GM23338 (cell line): ENCODE results near the gene MARCHF9.

Experiments
- CREB1 ChIP-seq: fragments of 250-450 bp; sonication (Bioruptor Pico); IDR thresholded peaks from 2 replicates; pipeline ENCODE4 v1.5.0; 2020; ENCODE audit warnings: low read depth, mild to moderate bottlenecking, moderate library complexity
- ETS1 ChIP-seq: IDR thresholded peaks from 2 replicates; pipeline ENCODE4 v1.6.1; 2016; ENCODE audit warnings: antibody characterized with exemption
- EZH2 ChIP-seq: fragments of 200-600 bp; sonication (generic); IDR thresholded peaks from one replicate; pipeline ENCODE4 v1.8.0; 2017; ENCODE audit warnings: antibody characterized with exemption, mild to moderate bottlenecking, low read depth; ENCODE audit not compliant: unreplicated experiment
- EZH2phosphoT487 ChIP-seq: fragments of 200-600 bp; sonication (generic); IDR thresholded peaks from one replicate; pipeline ENCODE4 v1.8.1; 2018; ENCODE audit warnings: antibody characterized with exemption; ENCODE audit not compliant: unreplicated experiment
- JUNB ChIP-seq: IDR thresholded peaks from one replicate; pipeline ENCODE4 v1.6.1; 2016; ENCODE audit warnings: antibody characterized with exemption; ENCODE audit not compliant: unreplicated experiment
- POLR2AphosphoS5 ChIP-seq: IDR thresholded peaks from 2 replicates; pipeline ENCODE4 v1.6.1; 2016; ENCODE audit warnings: antibody characterized with exemption, low read depth
- ZNF114 ChIP-seq: fragments of 250-450 bp; sonication (Bioruptor Pico); IDR thresholded peaks from 2 replicates; pipeline ENCODE4 v1.5.0; 2020; ENCODE audit warnings: mild to moderate bottlenecking, moderate library complexity
- TF ChIP-seq, protein P1 (sequence below), 2 experiments: fragments of 200-600 bp in 1 of 2; sonication (generic) in 1 of 2; conservative IDR thresholded peaks; 2 replicates each; pipeline versions ENCODE4 v1.5.1 to v1.6.1; 2016 to 2017; ENCODE audit warnings: antibody characterized with exemption in 2 of 2, low read depth in 2 of 2, mild to moderate bottlenecking in 2 of 2, moderate library complexity in 1 of 2
- TF ChIP-seq, protein P2 (sequence below): IDR thresholded peaks from one replicate; pipeline ENCODE4 v1.6.1; 2018; ENCODE audit warnings: antibody characterized with exemption; ENCODE audit not compliant: unreplicated experiment
- TF ChIP-seq, protein P3 (sequence below): fragments of 250-450 bp; sonication (Bioruptor Pico); IDR thresholded peaks from 2 replicates; pipeline ENCODE4 v1.5.0; 2020; ENCODE audit warnings: mild to moderate bottlenecking, moderate library complexity

- TF ChIP-seq, protein P1, sequence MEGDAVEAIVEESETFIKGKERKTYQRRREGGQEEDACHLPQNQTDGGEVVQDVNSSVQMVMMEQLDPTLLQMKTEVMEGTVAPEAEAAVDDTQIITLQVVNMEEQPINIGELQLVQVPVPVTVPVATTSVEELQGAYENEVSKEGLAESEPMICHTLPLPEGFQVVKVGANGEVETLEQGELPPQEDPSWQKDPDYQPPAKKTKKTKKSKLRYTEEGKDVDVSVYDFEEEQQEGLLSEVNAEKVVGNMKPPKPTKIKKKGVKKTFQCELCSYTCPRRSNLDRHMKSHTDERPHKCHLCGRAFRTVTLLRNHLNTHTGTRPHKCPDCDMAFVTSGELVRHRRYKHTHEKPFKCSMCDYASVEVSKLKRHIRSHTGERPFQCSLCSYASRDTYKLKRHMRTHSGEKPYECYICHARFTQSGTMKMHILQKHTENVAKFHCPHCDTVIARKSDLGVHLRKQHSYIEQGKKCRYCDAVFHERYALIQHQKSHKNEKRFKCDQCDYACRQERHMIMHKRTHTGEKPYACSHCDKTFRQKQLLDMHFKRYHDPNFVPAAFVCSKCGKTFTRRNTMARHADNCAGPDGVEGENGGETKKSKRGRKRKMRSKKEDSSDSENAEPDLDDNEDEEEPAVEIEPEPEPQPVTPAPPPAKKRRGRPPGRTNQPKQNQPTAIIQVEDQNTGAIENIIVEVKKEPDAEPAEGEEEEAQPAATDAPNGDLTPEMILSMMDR (conservative IDR thresholded peaks at IDR 0.05; ENCODE audit: low read depth in 2 of 2), result no peak
- TF ChIP-seq EZH2 (no peak), POLR2AphosphoS5 (no peak), ETS1 (no peak), JUNB (no peak), ZNF114 (CRISPR knock-in tag) (no peak), EZH2phosphoT487 (no peak), CREB1 (CRISPR knock-in tag) (no peak)
- TF ChIP-seq, protein P2, sequence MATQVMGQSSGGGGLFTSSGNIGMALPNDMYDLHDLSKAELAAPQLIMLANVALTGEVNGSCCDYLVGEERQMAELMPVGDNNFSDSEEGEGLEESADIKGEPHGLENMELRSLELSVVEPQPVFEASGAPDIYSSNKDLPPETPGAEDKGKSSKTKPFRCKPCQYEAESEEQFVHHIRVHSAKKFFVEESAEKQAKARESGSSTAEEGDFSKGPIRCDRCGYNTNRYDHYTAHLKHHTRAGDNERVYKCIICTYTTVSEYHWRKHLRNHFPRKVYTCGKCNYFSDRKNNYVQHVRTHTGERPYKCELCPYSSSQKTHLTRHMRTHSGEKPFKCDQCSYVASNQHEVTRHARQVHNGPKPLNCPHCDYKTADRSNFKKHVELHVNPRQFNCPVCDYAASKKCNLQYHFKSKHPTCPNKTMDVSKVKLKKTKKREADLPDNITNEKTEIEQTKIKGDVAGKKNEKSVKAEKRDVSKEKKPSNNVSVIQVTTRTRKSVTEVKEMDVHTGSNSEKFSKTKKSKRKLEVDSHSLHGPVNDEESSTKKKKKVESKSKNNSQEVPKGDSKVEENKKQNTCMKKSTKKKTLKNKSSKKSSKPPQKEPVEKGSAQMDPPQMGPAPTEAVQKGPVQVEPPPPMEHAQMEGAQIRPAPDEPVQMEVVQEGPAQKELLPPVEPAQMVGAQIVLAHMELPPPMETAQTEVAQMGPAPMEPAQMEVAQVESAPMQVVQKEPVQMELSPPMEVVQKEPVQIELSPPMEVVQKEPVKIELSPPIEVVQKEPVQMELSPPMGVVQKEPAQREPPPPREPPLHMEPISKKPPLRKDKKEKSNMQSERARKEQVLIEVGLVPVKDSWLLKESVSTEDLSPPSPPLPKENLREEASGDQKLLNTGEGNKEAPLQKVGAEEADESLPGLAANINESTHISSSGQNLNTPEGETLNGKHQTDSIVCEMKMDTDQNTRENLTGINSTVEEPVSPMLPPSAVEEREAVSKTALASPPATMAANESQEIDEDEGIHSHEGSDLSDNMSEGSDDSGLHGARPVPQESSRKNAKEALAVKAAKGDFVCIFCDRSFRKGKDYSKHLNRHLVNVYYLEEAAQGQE, result no peak
- TF ChIP-seq, protein P3, sequence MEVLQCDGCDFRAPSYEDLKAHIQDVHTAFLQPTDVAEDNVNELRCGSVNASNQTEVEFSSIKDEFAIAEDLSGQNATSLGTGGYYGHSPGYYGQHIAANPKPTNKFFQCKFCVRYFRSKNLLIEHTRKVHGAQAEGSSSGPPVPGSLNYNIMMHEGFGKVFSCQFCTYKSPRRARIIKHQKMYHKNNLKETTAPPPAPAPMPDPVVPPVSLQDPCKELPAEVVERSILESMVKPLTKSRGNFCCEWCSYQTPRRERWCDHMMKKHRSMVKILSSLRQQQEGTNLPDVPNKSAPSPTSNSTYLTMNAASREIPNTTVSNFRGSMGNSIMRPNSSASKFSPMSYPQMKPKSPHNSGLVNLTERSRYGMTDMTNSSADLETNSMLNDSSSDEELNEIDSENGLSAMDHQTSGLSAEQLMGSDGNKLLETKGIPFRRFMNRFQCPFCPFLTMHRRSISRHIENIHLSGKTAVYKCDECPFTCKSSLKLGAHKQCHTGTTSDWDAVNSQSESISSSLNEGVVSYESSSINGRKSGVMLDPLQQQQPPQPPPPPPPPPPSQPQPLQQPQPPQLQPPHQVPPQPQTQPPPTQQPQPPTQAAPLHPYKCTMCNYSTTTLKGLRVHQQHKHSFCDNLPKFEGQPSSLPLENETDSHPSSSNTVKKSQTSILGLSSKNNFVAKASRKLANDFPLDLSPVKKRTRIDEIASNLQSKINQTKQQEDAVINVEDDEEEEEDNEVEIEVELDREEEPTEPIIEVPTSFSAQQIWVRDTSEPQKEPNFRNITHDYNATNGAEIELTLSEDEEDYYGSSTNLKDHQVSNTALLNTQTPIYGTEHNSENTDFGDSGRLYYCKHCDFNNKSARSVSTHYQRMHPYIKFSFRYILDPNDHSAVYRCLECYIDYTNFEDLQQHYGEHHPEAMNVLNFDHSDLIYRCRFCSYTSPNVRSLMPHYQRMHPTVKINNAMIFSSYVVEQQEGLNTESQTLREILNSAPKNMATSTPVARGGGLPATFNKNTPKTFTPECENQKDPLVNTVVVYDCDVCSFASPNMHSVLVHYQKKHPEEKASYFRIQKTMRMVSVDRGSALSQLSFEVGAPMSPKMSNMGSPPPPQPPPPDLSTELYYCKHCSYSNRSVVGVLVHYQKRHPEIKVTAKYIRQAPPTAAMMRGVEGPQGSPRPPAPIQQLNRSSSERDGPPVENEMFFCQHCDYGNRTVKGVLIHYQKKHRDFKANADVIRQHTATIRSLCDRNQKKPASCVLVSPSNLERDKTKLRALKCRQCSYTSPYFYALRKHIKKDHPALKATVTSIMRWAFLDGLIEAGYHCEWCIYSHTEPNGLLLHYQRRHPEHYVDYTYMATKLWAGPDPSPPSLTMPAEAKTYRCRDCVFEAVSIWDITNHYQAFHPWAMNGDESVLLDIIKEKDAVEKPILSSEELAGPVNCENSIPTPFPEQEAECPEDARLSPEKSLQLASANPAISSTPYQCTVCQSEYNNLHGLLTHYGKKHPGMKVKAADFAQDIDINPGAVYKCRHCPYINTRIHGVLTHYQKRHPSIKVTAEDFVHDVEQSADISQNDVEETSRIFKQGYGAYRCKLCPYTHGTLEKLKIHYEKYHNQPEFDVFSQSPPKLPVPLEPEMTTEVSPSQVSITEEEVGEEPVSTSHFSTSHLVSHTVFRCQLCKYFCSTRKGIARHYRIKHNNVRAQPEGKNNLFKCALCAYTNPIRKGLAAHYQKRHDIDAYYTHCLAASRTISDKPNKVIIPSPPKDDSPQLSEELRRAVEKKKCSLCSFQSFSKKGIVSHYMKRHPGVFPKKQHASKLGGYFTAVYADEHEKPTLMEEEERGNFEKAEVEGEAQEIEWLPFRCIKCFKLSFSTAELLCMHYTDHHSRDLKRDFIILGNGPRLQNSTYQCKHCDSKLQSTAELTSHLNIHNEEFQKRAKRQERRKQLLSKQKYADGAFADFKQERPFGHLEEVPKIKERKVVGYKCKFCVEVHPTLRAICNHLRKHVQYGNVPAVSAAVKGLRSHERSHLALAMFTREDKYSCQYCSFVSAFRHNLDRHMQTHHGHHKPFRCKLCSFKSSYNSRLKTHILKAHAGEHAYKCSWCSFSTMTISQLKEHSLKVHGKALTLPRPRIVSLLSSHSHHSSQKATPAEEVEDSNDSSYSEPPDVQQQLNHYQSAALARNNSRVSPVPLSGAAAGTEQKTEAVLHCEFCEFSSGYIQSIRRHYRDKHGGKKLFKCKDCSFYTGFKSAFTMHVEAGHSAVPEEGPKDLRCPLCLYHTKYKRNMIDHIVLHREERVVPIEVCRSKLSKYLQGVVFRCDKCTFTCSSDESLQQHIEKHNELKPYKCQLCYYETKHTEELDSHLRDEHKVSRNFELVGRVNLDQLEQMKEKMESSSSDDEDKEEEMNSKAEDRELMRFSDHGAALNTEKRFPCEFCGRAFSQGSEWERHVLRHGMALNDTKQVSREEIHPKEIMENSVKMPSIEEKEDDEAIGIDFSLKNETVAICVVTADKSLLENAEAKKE (CRISPR knock-in tag), result no peak
Observed at GRCh38 chr12:57739387-57739786, 15.5 kb upstream of the MARCHF9 start.
